GM21381 (cell line): ENCODE results near the gene MYO1D.
"Not testable (repeated sequence)": the region's sequence is repeated elsewhere in the genome, so short reads cannot be mapped to it uniquely, and the experiment has no call there.

ENCODE experiments used
- ATAC-seq: cut with Tn5 transposase; IDR thresholded peaks from one replicate; pipeline ENCODE4 v1.9.1; 2021; ENCODE audit warnings: mild to moderate bottlenecking, moderate library complexity; ENCODE audit not compliant: unreplicated experiment

Gene MYO1D

GRCh38 chr17:32821987-32822934 is 54.7 kb downstream of the MYO1D start:
- not testable (repeated sequence) for ATAC-seq

GRCh38 chr17:32820440-32820839 is 56.5 kb downstream of the MYO1D start:
- no peak for ATAC-seq

GRCh38 chr17:32819787-32820186 is 57.1 kb downstream of the MYO1D start:
- ATAC-seq: no peak

GRCh38 chr17:32819035-32819434 is 57.9 kb downstream of the MYO1D start:
- ATAC-seq: no peak

- ATAC-seq: no peak
These were observed 61.5 kb downstream of the MYO1D start for GRCh38 chr17:32815460-32815859.

GRCh38 chr17:32814836-32815235 is 62.1 kb downstream of the MYO1D start:
- ATAC-seq: no peak

- no peak for ATAC-seq
These were observed 63.9 kb downstream of the MYO1D start for GRCh38 chr17:32813021-32813420.

GRCh38 chr17:32810690-32811089 is 66.2 kb downstream of the MYO1D start:
- ATAC-seq: no peak

GRCh38 chr17:32807577-32807976 is 69.3 kb downstream of the MYO1D start:
- no peak for ATAC-seq

- no peak for ATAC-seq
These were observed 70.3 kb downstream of the MYO1D start for GRCh38 chr17:32806646-32807045.

GRCh38 chr17:32805029-32805976 is 71.6 kb downstream of the MYO1D start:
- ATAC-seq: no peak

GRCh38 chr17:32803544-32803943 is 73.4 kb downstream of the MYO1D start:
- ATAC-seq: no peak

GRCh38 chr17:32802306-32802705 is 74.6 kb downstream of the MYO1D start:
- no peak for ATAC-seq

- ATAC-seq: no peak
These were observed 75.3 kb downstream of the MYO1D start for GRCh38 chr17:32801641-32802040.

- ATAC-seq: no peak
These were observed 75.7 kb downstream of the MYO1D start for GRCh38 chr17:32801193-32801592.

- ATAC-seq: no peak
These were observed 78.0 kb downstream of the MYO1D start for GRCh38 chr17:32798938-32799337.

- no peak for ATAC-seq
These were observed 81.5 kb downstream of the MYO1D start for GRCh38 chr17:32795339-32795979.

- ATAC-seq: no peak
These were observed 82.2 kb downstream of the MYO1D start for GRCh38 chr17:32794533-32795246.

- ATAC-seq: no peak
These were observed 83.1 kb downstream of the MYO1D start for GRCh38 chr17:32793841-32794240.

GRCh38 chr17:32792207-32792606 is 84.7 kb downstream of the MYO1D start:
- ATAC-seq: no peak
